NCI-H82 treated with DMSO at 0.1 percent for 48 hours (cell line): ENCODE data around the gene SOX18.

Experiments used
- DNase-seq: peaks from one replicate; lab custom pipeline; 2025; ENCODE audit not compliant: unreplicated experiment; lab: John Stamatoyannopoulos, UW

SOX18 gene

GRCh38 chr20:64069209-64069613, 19.8 kb upstream of the SOX18 start:
- no peak for DNase-seq

GRCh38 chr20:64068386-64069208, 19.2 kb upstream of the SOX18 start:
- no peak for DNase-seq

GRCh38 chr20:64067733-64068307, 18.4 kb upstream of the SOX18 start:
- DNase-seq: no peak

- no peak for DNase-seq
Observed at GRCh38 chr20:64067005-64067632, 17.7 kb upstream of the SOX18 start.

- no peak for DNase-seq
Observed at GRCh38 chr20:64065974-64066343, 16.5 kb upstream of the SOX18 start.

GRCh38 chr20:64065062-64065973, 15.9 kb upstream of the SOX18 start:
- no peak for DNase-seq

- no peak for DNase-seq
Observed at GRCh38 chr20:64064145-64064698, 14.8 kb upstream of the SOX18 start.

GRCh38 chr20:64063389-64064144, 14.1 kb upstream of the SOX18 start:
- no peak for DNase-seq

- peak; percentile 90 for DNase-seq
Observed at GRCh38 chr20:64062596-64063388, 13.4 kb upstream of the SOX18 start, which contains the start of gene TCEA2. Gene TCEA2, plus strand, starts transcription at chr20:64063198. Its CDS starts 115 bp downstream, at chr20:64063313.

GRCh38 chr20:64062276-64062595, 12.8 kb upstream of the SOX18 start:
- no peak for DNase-seq

GRCh38 chr20:64058536-64058935, 9.1 kb upstream of the SOX18 start:
- DNase-seq: no peak

- DNase-seq: peak; percentile 12
Observed at GRCh38 chr20:64057628-64058498, 8.4 kb upstream of the SOX18 start.

GRCh38 chr20:64056889-64057627, 7.6 kb upstream of the SOX18 start:
- no peak for DNase-seq

- no peak for DNase-seq
Observed at GRCh38 chr20:64056639-64056888, 7.1 kb upstream of the SOX18 start.

GRCh38 chr20:64055893-64056638, 6.6 kb upstream of the SOX18 start:
- no peak for DNase-seq

GRCh38 chr20:64055396-64055892, 6.0 kb upstream of the SOX18 start:
- DNase-seq: no peak
